GM12878 (cell line): Measurements from ENCODE around the gene RHOC. TPM values are rescaled to one million over a fixed set of nuclear protein-coding genes. Genes with fewer than 3 reads are reported as not detected.

Experiments
- ATAC-seq: fragments of 200-7000 bp; cut with Tn5 transposase; 3 replicates; pipeline ENCODE4 v1.9.1; 2020; ENCODE audit warnings: mild to moderate bottlenecking, moderate library complexity
- BruUV-seq: library from RNA; stranded (reverse); fragments of 400-500 nt; replicated peaks from 2 replicates; lab custom pipeline; 2021; lab: Mats Ljungman, UMichigan
- CTCF ChIA-PET: fragments of 300-600 bp; sonication (Branson Sonifier 250); formaldehyde crosslinking; extraction: SDS; loops from one replicate; lab custom pipeline; 2021; ENCODE audit warnings: inconsistent platforms; lab: Yijun Ruan, JAX
- POLR2A ChIA-PET: fragments of 350-600 bp; formaldehyde crosslinking; extraction: SDS; loops from one replicate; lab custom pipeline; 2021; ENCODE audit warnings: inconsistent platforms; lab: Charles Lee
- RAD21 ChIA-PET: fragments of 300-600 bp; sonication (Branson Sonifier 250); formaldehyde crosslinking; loops from one replicate; lab custom pipeline; 2023; ENCODE audit warnings: antibody characterized with exemption; ENCODE audit not compliant: unreplicated experiment; lab: Charles Lee
- SMC1A ChIA-PET: fragments of 300-600 bp; sonication (Branson Sonifier 250); formaldehyde crosslinking; loops from one replicate; lab custom pipeline; 2023; ENCODE audit not compliant: unreplicated experiment, uncharacterized antibody; lab: Charles Lee
- DNase-seq: peaks from one replicate; pipeline ENCODE4 v3.0.0-alpha.2; 2011; ENCODE audit warnings: low read depth, low spot score
- FAIRE-seq: peaks from 3 replicates; lab custom pipeline; 2011; peaks lifted over from hg19 to GRCh38; lab: Jason Lieb, UNC
- H2AFZ ChIP-seq: 2 replicates; pipeline ENCODE4 v1.6.0; 2011; ENCODE audit warnings: low read depth, low read length, control low read depth; ENCODE audit not compliant: control insufficient read depth
- H3K27ac ChIP-seq: 2 replicates; pipeline ENCODE4 v1.5.1; 2011; ENCODE audit warnings: control low read depth; ENCODE audit not compliant: control insufficient read depth, insufficient read depth
- H3K27me3 ChIP-seq, 2 experiments: replicated peaks in 1 of 2; 2 replicates each; pipeline versions ENCODE4 v1.6.0 to v1.6.1; 2011; ENCODE audit warnings: low read length in 1 of 2; ENCODE audit not compliant: control insufficient read depth in 2 of 2, insufficient read depth in 2 of 2
- H3K36me3 ChIP-seq, 2 experiments: 2 replicates each; pipeline ENCODE4 v1.5.1; 2011; ENCODE audit warnings: low read length in 1 of 2; ENCODE audit not compliant: control insufficient read depth in 2 of 2, insufficient read depth in 2 of 2
- H3K4me1 ChIP-seq: 2 replicates; pipeline ENCODE4 v1.6.1; 2011; ENCODE audit warnings: mild to moderate bottlenecking, low read length, moderate library complexity, mixed read lengths; ENCODE audit not compliant: control insufficient read depth, insufficient read depth
- H3K4me2 ChIP-seq: 2 replicates; pipeline ENCODE4 v1.6.0; 2011; ENCODE audit warnings: control low read depth; ENCODE audit not compliant: control insufficient read depth, insufficient read depth
- H3K4me3 ChIP-seq: fragments of 200-600 bp; sonication (generic); 2 replicates; pipeline ENCODE4 v1.5.1; 2016
- H3K79me2 ChIP-seq: 2 replicates; pipeline ENCODE4 v1.6.0; 2011; ENCODE audit warnings: low read length; ENCODE audit not compliant: control insufficient read depth, insufficient read depth
- H3K9ac ChIP-seq: 2 replicates; pipeline ENCODE4 v1.8.0; 2011; ENCODE audit warnings: low read length, control low read depth, mixed read lengths; ENCODE audit not compliant: control insufficient read depth, insufficient read depth
- H3K9me3 ChIP-seq: replicated peaks from 3 replicates; pipeline ENCODE4 v1.5.1; 2011; ENCODE audit warnings: mild to moderate bottlenecking, low read length; ENCODE audit not compliant: control insufficient read depth, insufficient read depth
- H4K20me1 ChIP-seq: 2 replicates; pipeline ENCODE4 v1.6.0; 2011; ENCODE audit not compliant: control insufficient read depth, insufficient read depth
- ASH2L ChIP-seq: fragments of 300-600, 200-600 bp; sonication (generic); IDR thresholded peaks from 2 replicates; pipeline ENCODE4 v1.6.1; 2017; ENCODE audit warnings: low read depth, mild to moderate bottlenecking, borderline replicate concordance
- DPF2 ChIP-seq: fragments of 450-650 bp; IDR thresholded peaks from 2 replicates; pipeline ENCODE4 v1.6.1; 2017; ENCODE audit warnings: mild to moderate bottlenecking
- KDM1A ChIP-seq: fragments of 200-600 bp; sonication (generic); IDR thresholded peaks from 2 replicates; pipeline ENCODE4 v1.6.1; 2016; ENCODE audit warnings: borderline replicate concordance
- POLR2AphosphoS5 ChIP-seq: IDR thresholded peaks from 2 replicates; pipeline ENCODE4 v1.6.1; 2011; ENCODE audit warnings: mild to moderate bottlenecking, low read length, inconsistent platforms
- POU2F2 ChIP-seq: IDR thresholded peaks from 3 replicates; pipeline ENCODE4 v1.6.1; 2011; ENCODE audit warnings: low read depth, mild to moderate bottlenecking, low read length, borderline replicate concordance
- RELA ChIP-seq: fragments of 450-650 bp; IDR thresholded peaks from 2 replicates; pipeline ENCODE4 v1.8.0; 2014; ENCODE audit warnings: borderline replicate concordance; ENCODE audit not compliant: partially characterized antibody
- SMAD5 ChIP-seq: IDR thresholded peaks from 2 replicates; pipeline ENCODE4 v1.6.1; 2016; ENCODE audit warnings: antibody characterized with exemption, low read depth
- ZNF217 ChIP-seq: fragments of 450-650 bp; IDR thresholded peaks from 2 replicates; pipeline ENCODE4 v1.6.1; 2017; ENCODE audit warnings: antibody characterized with exemption, mild to moderate bottlenecking
- WGBS: methylation state at CpG from one replicate; pipeline ENCODE4 v1.1.6; 2016; ENCODE audit warnings: low lambda C conversion rate; ENCODE audit not compliant: insufficient replicate concordance, insufficient coverage; ENCODE audit errors: missing lambda C conversion rate; 5-methylcytosine and 5-hydroxymethylcytosine counted together
- in situ Hi-C: fragments of 300-500 bp; cut with MboI; formaldehyde crosslinking; loops from 9 replicates; pipeline ENCODE4 v1.14.3; 2018; ENCODE audit warnings: mixed read lengths
- intact Hi-C: fragments of 100-400 bp; cut with micrococcal nuclease; formaldehyde crosslinking; loops from one replicate; pipeline ENCODE4 v1.14.2; 2022; ENCODE audit not compliant: unreplicated experiment
- polyA plus RNA-seq, 11 experiments: library from polyadenylated mRNA; depleted of rRNA in 4 of 11; unstranded in 6 of 11; stranded (reverse) in 5 of 11; fragments of >200 nt; fragmentation: Nextera tagmentation in 4 of 11; fragmentation: Illumina TruSeq in 1 of 11; extraction: Ambion mirVana in 4 of 11; extraction: Trizol in 1 of 11; gene quantifications; 1 replicate in 1 of 11; 2 replicates in 10 of 11; pipeline versions ENCODE4 v1.2.1 to v1.2.3, GENCODE V29; 2011 to 2016; ENCODE audit warnings: inconsistent platforms in 2 of 11, missing spikeins in 2 of 11, low read depth in 1 of 11
- total RNA-seq, 4 experiments: library from RNA; depleted of rRNA in 3 of 4; stranded (reverse); fragments of >200 nt in 3 of 4; fragmentation: Illumina TruSeq in 1 of 4; extraction: Trizol in 1 of 4; gene quantifications; 2 replicates each; pipeline versions ENCODE4 v1.2.1 to v1.2.3, GENCODE V29; 2013 to 2021
- TF ChIP-seq, protein P1 (sequence below): IDR thresholded peaks from 2 replicates; pipeline ENCODE4 v1.6.1; 2012; ENCODE audit warnings: low read length, inconsistent platforms
- TF ChIP-seq, protein P2 (sequence below): fragments of 450-650 bp; IDR thresholded peaks from 2 replicates; pipeline ENCODE4 v1.6.1; 2016; ENCODE audit warnings: mild to moderate bottlenecking, moderate library complexity, borderline replicate concordance

The RHOC gene
- total and polyA plus RNA-seq, 10 of the 15 experiments (the other 5 are each of a cell fraction or from before 2014, with no cell fraction given): 20.6 to 371 (median 158) TPM

DNA sequence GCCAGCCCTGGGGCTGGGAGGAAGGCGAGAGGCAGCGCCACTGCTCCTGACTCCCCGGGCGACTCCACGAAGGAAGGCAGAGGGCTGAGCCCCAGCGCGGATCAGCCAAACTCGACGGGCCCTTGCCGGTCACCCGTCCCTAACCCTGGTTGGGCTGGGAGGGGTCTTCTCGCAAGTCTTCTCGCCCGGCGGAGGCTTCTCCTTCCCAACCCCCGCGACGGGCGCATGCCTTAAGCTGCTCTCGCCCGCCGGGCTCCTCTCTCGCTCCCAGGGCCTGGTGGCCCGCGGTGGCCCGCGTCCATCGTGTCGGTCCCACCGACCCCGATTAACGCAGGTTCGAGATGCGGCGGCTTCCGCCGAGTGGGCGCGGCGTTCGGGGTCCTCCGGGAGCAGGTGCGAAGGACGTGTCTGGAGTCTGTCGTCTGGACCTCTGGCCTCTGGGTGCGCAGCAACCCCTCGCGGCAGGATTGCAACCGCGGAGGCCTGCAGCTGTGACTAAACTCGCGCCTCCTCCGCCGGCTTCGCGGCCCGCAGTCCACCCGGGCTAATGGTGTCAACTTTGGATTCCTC lies 37.2 kb upstream of the RHOC start:
- POLR2A ChIA-PET: no interaction called here
- Histone ChIP-seq H3K36me3 (no peaks in the 10 kb centered on the region), H3K9me3 (no peaks in the 10 kb centered on the region), H3K4me2 (no peak overlapping the region), H3K27ac (no peak overlapping the region), H4K20me1 (no peaks in the 10 kb centered on the region), H3K4me3 (no peak overlapping the region)
- DNase-seq: no peak
- SMC1A ChIA-PET: interaction anchor here (1.0 kb wide), 1 partner anchor 55 kb away, joined by 3 read pairs; no protein-coding TSS in a partner anchor
- 60% methylated on average over 54 of the region's 58 CpGs for WGBS
- TF ChIP-seq ASH2L (no peak), ZNF217 (no peak)
- TF ChIP-seq, all 136 proteins: peak for 0
- Histone ChIP-seq H2AFZ (no peak overlapping the region), H3K79me2 (no peaks in the 10 kb centered on the region), H3K27me3 (peaks cover 0 to 5% of the 10 kb centered on the region in 2 experiments; a peak in 2 of 4 replicates), H3K4me1 (no peaks in the 10 kb centered on the region), H3K9ac (no peak overlapping the region)
- FAIRE-seq (no peak), ATAC-seq (no peak)
- intact Hi-C loops (no loop called here), in situ Hi-C loops (no loop called here)
- ChIA-PET RAD21 (no interaction called here), CTCF (interaction anchor here (1.1 to 1.4 kb wide), 2 partner anchors 73 to 354 kb away, joined by 3 read pairs; no protein-coding TSS in a partner anchor)
- no TSS peak for BruUV-seq

DNA sequence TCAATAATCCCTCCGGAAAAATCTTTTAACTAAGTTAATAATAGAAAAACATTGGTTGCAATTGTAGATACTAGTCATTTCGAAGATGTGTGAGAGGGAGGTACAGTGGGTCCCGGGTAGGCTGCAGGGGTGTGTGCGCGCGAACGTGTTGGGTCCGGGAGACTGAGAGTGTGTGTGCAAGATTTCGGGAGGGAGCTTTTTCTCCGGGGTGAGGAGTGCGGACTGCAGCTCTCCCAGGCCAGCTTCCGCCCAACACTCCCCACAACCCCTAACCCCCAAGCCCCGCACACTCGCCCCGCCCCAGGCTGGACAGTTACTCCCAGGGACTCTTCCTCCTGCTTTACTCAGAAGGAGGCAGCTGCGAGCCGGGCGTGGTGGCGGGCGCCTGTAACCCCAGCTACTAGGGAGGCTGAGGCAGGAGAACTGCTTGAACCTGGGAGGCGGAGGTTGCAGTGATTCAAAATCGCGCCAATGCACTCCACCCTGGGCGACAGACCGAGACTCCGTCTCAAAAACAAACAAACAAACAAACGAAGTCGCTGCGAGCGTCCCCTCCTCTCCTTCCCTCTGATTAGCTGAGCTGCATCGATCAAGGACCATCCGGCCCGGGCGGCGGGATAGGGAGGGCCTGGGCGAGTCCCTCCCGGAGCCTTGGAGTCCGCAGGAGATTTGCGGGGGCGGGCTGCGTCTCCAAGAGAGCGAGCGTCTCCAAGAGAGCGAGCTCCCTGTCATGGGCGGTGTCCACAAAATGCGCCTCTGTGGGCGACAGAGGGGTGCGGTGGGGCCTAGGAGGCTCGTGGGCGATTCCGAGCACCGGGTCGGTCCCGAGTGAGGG lies 36.5 kb upstream of the RHOC start:
- no peak overlapping the region for H3K9ac ChIP-seq
- no peak for ATAC-seq
- no peak for TF ChIP-seq POLR2AphosphoS5
- no peak for TF ChIP-seq RELA
- TF ChIP-seq, protein P1, sequence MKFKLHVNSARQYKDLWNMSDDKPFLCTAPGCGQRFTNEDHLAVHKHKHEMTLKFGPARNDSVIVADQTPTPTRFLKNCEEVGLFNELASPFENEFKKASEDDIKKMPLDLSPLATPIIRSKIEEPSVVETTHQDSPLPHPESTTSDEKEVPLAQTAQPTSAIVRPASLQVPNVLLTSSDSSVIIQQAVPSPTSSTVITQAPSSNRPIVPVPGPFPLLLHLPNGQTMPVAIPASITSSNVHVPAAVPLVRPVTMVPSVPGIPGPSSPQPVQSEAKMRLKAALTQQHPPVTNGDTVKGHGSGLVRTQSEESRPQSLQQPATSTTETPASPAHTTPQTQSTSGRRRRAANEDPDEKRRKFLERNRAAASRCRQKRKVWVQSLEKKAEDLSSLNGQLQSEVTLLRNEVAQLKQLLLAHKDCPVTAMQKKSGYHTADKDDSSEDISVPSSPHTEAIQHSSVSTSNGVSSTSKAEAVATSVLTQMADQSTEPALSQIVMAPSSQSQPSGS: no peak
- TF ChIP-seq, protein P2, sequence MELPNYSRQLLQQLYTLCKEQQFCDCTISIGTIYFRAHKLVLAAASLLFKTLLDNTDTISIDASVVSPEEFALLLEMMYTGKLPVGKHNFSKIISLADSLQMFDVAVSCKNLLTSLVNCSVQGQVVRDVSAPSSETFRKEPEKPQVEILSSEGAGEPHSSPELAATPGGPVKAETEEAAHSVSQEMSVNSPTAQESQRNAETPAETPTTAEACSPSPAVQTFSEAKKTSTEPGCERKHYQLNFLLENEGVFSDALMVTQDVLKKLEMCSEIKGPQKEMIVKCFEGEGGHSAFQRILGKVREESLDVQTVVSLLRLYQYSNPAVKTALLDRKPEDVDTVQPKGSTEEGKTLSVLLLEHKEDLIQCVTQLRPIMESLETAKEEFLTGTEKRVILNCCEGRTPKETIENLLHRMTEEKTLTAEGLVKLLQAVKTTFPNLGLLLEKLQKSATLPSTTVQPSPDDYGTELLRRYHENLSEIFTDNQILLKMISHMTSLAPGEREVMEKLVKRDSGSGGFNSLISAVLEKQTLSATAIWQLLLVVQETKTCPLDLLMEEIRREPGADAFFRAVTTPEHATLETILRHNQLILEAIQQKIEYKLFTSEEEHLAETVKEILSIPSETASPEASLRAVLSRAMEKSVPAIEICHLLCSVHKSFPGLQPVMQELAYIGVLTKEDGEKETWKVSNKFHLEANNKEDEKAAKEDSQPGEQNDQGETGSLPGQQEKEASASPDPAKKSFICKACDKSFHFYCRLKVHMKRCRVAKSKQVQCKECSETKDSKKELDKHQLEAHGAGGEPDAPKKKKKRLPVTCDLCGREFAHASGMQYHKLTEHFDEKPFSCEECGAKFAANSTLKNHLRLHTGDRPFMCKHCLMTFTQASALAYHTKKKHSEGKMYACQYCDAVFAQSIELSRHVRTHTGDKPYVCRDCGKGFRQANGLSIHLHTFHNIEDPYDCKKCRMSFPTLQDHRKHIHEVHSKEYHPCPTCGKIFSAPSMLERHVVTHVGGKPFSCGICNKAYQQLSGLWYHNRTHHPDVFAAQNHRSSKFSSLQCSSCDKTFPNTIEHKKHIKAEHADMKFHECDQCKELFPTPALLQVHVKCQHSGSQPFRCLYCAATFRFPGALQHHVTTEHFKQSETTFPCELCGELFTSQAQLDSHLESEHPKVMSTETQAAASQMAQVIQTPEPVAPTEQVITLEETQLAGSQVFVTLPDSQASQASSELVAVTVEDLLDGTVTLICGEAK: no peak
- no peak for TF ChIP-seq KDM1A
- no peak for TF ChIP-seq POU2F2
- TF ChIP-seq DPF2: no peak
- no peak for TF ChIP-seq ASH2L
- TF ChIP-seq SMAD5: no peak

More for the DNA sequence above, 36.5 kb upstream of the RHOC start:
- no TSS peak for BruUV-seq
- in situ Hi-C loops: no loop called here
- no peaks in the 10 kb centered on the region for H4K20me1 ChIP-seq
- H3K79me2 ChIP-seq: no peaks in the 10 kb centered on the region
- SMC1A ChIA-PET: interaction anchor here (1.0 kb wide), 1 partner anchor 56 kb away, joined by 3 read pairs; no protein-coding TSS in a partner anchor
- POLR2A ChIA-PET: no interaction called here
- FAIRE-seq (no peak), DNase-seq (no peak)
- H3K4me1 ChIP-seq: no peaks in the 10 kb centered on the region
- H2AFZ ChIP-seq: no peak overlapping the region
- H3K27ac ChIP-seq: no peak overlapping the region
- 81% methylated on average over 49 of the region's 54 CpGs for WGBS
- no peak overlapping the region for H3K4me3 ChIP-seq
- RAD21 ChIA-PET: no interaction called here
- intact Hi-C loops: no loop called here
- no peaks in the 10 kb centered on the region for H3K9me3 ChIP-seq
- no peaks in the 10 kb centered on the region for H3K36me3 ChIP-seq
- no peak overlapping the region for H3K4me2 ChIP-seq
- CTCF ChIA-PET: interaction anchor here (1.4 kb wide), 1 partner anchor 353 kb away, joined by 3 read pairs; no protein-coding TSS in a partner anchor
- peaks cover 0 to 5% of the 10 kb centered on the region in 2 experiments; a peak in 3 of 4 replicates for H3K27me3 ChIP-seq
